Nephron progenitor cell (in vitro differentiated cells): ENCODE results near the gene SVOPL.
A peak's percentile ranks its signal among the peaks of the same experiment; 100 is the strongest.

ENCODE experiments used
- DNase-seq: peaks from one replicate; pipeline ENCODE4 v3.0.0; 2021
- H3K27ac Mint-ChIP-seq: 2 replicates; pipeline ENCODE4 v1.8.0; 2021; ENCODE audit warnings: mild to moderate bottlenecking, moderate library complexity, mixed read lengths
- H3K27me3 Mint-ChIP-seq: 2 replicates; pipeline ENCODE4 v1.8.0; 2021; ENCODE audit warnings: mild to moderate bottlenecking, low read depth, mixed read lengths; ENCODE audit not compliant: poor library complexity
- H3K36me3 Mint-ChIP-seq: 2 replicates; pipeline ENCODE4 v1.8.0; 2021; ENCODE audit warnings: low read depth, mixed read lengths
- H3K4me1 Mint-ChIP-seq: 2 replicates; pipeline ENCODE4 v1.8.0; 2021; ENCODE audit warnings: mixed read lengths
- H3K4me3 Mint-ChIP-seq: 2 replicates; pipeline ENCODE4 v1.8.0; 2021; ENCODE audit warnings: mild to moderate bottlenecking, moderate library complexity, mixed read lengths
- H3K9me3 Mint-ChIP-seq: 2 replicates; pipeline ENCODE4 v1.8.0; 2021; ENCODE audit warnings: mild to moderate bottlenecking, moderate library complexity, mixed read lengths
- TF ChIP-seq, protein P1 (sequence below): fragments of 200-600 bp; sonication (generic); IDR thresholded peaks from 2 replicates; pipeline ENCODE4 v1.5.0; 2021; ENCODE audit warnings: antibody characterized with exemption

The SVOPL gene

GRCh38 chr7:138581065-138581464 lies 120.1 kb downstream of the SVOPL start:
- no peaks in the 10 kb centered on the region for H3K9me3 Mint-ChIP-seq
- TF ChIP-seq, protein P1, sequence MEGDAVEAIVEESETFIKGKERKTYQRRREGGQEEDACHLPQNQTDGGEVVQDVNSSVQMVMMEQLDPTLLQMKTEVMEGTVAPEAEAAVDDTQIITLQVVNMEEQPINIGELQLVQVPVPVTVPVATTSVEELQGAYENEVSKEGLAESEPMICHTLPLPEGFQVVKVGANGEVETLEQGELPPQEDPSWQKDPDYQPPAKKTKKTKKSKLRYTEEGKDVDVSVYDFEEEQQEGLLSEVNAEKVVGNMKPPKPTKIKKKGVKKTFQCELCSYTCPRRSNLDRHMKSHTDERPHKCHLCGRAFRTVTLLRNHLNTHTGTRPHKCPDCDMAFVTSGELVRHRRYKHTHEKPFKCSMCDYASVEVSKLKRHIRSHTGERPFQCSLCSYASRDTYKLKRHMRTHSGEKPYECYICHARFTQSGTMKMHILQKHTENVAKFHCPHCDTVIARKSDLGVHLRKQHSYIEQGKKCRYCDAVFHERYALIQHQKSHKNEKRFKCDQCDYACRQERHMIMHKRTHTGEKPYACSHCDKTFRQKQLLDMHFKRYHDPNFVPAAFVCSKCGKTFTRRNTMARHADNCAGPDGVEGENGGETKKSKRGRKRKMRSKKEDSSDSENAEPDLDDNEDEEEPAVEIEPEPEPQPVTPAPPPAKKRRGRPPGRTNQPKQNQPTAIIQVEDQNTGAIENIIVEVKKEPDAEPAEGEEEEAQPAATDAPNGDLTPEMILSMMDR = no peak
- DNase-seq = no peak
- H3K4me1 Mint-ChIP-seq = no peaks in the 10 kb centered on the region
- H3K4me3 Mint-ChIP-seq = no peak overlapping the region
- no peaks in the 10 kb centered on the region for H3K27me3 Mint-ChIP-seq
- peaks cover 92% of the 10 kb centered on the region for H3K36me3 Mint-ChIP-seq
- H3K27ac Mint-ChIP-seq = no peak overlapping the region

DNA sequence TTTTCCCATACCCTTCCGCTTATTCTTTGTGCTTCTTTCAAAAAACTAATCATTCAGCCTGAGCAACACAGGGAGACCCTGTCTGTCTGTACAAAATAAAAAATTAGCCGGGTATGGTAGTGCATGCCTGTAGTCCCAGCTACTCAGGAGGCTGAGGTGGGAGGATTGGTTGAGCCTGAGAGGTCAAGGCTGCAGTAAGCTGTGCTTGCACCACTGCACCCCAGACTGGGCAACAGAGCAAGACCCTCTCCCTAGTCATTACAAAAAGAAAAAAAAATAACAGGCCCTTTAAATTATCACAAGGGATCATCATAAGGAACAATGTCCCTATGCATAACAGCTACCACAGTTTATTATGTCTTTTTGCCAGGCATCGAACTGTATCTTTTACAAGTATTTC lies 121.5 kb downstream of the SVOPL start:
- DNase-seq = no peak
- no peaks in the 10 kb centered on the region for H3K4me1 Mint-ChIP-seq
- H3K36me3 Mint-ChIP-seq = peaks cover 86% of the 10 kb centered on the region
- TF ChIP-seq, protein P1 = no peak
- no peak overlapping the region for H3K4me3 Mint-ChIP-seq
- H3K27ac Mint-ChIP-seq = no peak overlapping the region
- no peaks in the 10 kb centered on the region for H3K9me3 Mint-ChIP-seq
- no peaks in the 10 kb centered on the region for H3K27me3 Mint-ChIP-seq

DNA sequence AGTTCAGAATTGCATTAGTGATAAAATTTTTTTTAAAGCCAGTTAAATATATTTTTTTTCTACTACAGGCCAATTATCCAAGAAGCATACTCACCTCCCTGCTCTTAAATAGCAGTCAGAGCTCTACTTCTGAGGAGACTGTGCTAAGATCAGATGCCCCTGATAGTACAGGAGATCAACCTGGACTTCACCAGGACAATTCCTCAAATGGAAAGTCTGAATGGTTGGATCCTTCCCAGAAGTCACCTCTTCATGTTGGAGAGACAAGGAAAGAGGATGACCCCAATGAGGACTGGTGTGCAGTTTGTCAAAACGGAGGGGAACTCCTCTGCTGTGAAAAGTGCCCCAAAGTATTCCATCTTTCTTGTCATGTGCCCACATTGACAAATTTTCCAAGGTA lies 122.0 kb downstream of the SVOPL start:
- Mint-ChIP-seq H3K4me1 (no peaks in the 10 kb centered on the region), H3K36me3 (peaks cover 85% of the 10 kb centered on the region), H3K27ac (no peak overlapping the region), H3K4me3 (no peak overlapping the region), H3K9me3 (no peaks in the 10 kb centered on the region), H3K27me3 (no peaks in the 10 kb centered on the region)
- no peak for DNase-seq
- TF ChIP-seq, protein P1 = no peak

DNA sequence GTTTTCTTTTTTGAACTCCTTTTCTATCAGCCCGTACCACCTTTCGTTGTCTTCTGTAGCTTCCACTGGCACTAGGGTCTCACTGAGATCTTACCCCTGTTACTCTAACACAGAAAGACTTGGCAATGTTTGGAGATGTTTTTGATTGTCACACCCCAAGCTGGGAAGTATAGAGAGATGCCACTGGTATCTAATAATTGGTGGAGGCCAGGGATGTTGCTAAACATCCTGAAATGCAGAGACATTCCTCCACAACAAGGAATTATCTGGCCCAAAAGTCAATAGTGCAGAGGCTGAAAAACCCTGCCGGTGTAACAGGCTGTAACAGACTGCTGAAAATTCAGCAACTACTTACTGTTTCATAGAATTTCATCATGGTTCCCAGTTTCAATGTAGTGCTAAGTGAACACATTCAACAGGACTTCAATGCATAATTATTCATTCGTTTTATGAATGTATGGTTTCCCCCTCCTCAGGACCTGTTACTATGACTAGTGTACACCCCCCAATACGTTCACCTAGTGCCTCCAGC lies 125.2 kb downstream of the SVOPL start:
- Mint-ChIP-seq H3K36me3 (peaks cover 80% of the 10 kb centered on the region), H3K4me1 (no peaks in the 10 kb centered on the region), H3K27me3 (no peaks in the 10 kb centered on the region), H3K4me3 (no peak overlapping the region), H3K27ac (peak overlapping the region; percentile 60), H3K9me3 (no peaks in the 10 kb centered on the region)
- TF ChIP-seq, protein P1 = no peak
- no peak for DNase-seq

DNA sequence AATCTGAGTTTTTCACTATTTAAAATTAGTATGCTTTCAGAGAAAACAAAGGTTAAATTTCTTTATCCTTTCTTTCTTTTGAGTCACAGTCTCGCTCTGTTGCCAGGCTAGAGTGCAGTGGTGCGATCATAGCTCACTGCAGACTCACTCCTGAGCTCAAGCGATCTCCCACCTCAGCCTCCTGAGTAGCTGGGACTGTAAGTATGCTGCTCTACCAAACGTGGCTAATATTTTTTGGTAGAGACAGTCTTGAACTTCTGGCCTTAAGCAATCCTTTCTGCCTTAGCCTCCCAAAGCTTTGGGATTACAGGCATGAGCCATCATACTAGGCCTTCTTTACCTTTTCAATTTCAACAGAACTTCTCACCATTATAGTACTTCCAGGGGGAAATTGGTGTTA lies 127.4 kb downstream of the SVOPL start:
- Mint-ChIP-seq H3K4me1 (no peaks in the 10 kb centered on the region), H3K36me3 (peaks cover 80% of the 10 kb centered on the region), H3K4me3 (no peak overlapping the region), H3K27me3 (no peaks in the 10 kb centered on the region), H3K27ac (peak overlapping the region; percentile 27), H3K9me3 (no peaks in the 10 kb centered on the region)
- TF ChIP-seq, protein P1 = no peak
- no peak for DNase-seq

DNA sequence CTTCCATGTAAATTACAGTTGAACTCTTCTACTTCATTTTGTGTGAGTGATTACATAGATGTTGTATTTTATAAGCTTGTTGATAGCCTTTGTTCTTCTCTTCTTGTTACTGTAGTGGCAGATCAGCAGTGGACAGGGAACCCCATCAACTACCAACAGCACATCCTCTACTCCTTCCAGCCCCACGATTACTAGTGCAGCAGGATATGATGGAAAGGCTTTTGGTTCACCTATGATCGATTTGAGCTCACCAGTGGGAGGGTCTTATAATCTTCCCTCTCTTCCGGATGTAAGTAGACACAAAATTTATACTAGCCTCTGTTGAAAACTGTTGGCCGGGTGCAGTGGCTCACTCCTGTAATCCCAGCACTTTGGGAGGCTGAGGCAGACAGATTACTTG lies 130.4 kb downstream of the SVOPL start:
- no peak overlapping the region for H3K27ac Mint-ChIP-seq
- peaks cover 81% of the 10 kb centered on the region for H3K36me3 Mint-ChIP-seq

More for the DNA sequence above, 130.4 kb downstream of the SVOPL start:
- H3K27me3 Mint-ChIP-seq = no peaks in the 10 kb centered on the region
- DNase-seq = no peak
- no peaks in the 10 kb centered on the region for H3K4me1 Mint-ChIP-seq
- peaks cover 20% of the 10 kb centered on the region for H3K9me3 Mint-ChIP-seq
- H3K4me3 Mint-ChIP-seq = no peak overlapping the region
- TF ChIP-seq, protein P1 = no peak
